Calu3 (cell line): ENCODE data around the gene SLC39A5. TPM values are rescaled to one million over a fixed set of nuclear protein-coding genes. Genes with fewer than 3 reads are reported as not detected.

Experiments used
- BruUV-seq: library from RNA; stranded (reverse); fragments of 400-500 nt; replicated peaks from 2 replicates; lab custom pipeline; 2021; lab: Mats Ljungman, UMichigan
- CTCF ChIA-PET: fragments of 300-600 bp; sonication (Branson Sonifier 250); formaldehyde crosslinking; loops from one replicate; lab custom pipeline; 2022; ENCODE audit warnings: antibody characterized with exemption; lab: Charles Lee
- DNase-seq: peaks from one replicate; pipeline ENCODE4 v3.0.0; 2022
- H3K27ac Mint-ChIP-seq: one replicate; pipeline ENCODE4 v1.8.0; 2022; ENCODE audit warnings: mixed read lengths; ENCODE audit not compliant: unreplicated experiment
- H3K27me3 Mint-ChIP-seq: one replicate; pipeline ENCODE4 v1.8.0; 2022; ENCODE audit warnings: mixed read lengths; ENCODE audit not compliant: unreplicated experiment
- H3K36me3 Mint-ChIP-seq: one replicate; pipeline ENCODE4 v1.8.0; 2022; ENCODE audit warnings: mild to moderate bottlenecking, moderate library complexity, mixed read lengths; ENCODE audit not compliant: insufficient read depth, unreplicated experiment
- H3K4me1 Mint-ChIP-seq: one replicate; pipeline ENCODE4 v1.8.0; 2022; ENCODE audit warnings: mild to moderate bottlenecking, low read depth, mixed read lengths; ENCODE audit not compliant: unreplicated experiment
- H3K4me3 Mint-ChIP-seq: one replicate; pipeline ENCODE4 v1.8.0; 2022; ENCODE audit warnings: mild to moderate bottlenecking, low read depth, moderate library complexity, mixed read lengths; ENCODE audit not compliant: unreplicated experiment
- H3K9me3 Mint-ChIP-seq: one replicate; pipeline ENCODE4 v1.8.0; 2022; ENCODE audit warnings: low read depth, mixed read lengths; ENCODE audit not compliant: unreplicated experiment
- intact Hi-C: fragments of 100-400 bp; cut with micrococcal nuclease; formaldehyde crosslinking; loops from one replicate; pipeline ENCODE4 v1.10.0; 2022; ENCODE audit not compliant: unreplicated experiment
- total RNA-seq: library from RNA; stranded (reverse); gene quantifications from 2 replicates; pipeline ENCODE4 v1.2.3, GENCODE V29; 2022
- TF ChIP-seq, protein P1 (sequence below): fragments of 200-600 bp; IDR thresholded peaks from one replicate; pipeline ENCODE4 v1.8.0; 2022; ENCODE audit warnings: antibody characterized with exemption; ENCODE audit not compliant: unreplicated experiment

SLC39A5 gene
- total RNA-seq, 1 experiment from 2014 or later, result not detected

DNA sequence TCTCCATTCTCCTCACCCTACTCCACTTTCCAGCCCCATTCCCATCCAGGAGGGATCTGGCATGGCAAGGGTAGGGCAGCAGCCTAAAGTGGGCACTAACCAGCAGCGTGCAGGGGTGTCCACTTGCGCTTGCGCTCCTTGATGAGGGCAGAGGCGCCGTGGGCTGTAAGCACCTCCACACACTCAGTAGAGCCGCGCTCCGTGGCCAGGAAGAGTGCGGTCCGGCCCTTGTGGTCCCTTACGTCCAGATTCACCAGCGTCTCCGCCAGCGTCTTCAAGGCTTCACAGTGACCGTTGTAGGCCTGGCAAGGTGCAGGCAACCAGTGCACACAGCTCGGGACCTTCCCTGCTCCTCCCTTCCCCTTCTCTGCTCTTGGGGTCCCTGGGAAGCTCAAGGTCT, 18.1 kb downstream of the SLC39A5 start:
- TF ChIP-seq, protein P1, sequence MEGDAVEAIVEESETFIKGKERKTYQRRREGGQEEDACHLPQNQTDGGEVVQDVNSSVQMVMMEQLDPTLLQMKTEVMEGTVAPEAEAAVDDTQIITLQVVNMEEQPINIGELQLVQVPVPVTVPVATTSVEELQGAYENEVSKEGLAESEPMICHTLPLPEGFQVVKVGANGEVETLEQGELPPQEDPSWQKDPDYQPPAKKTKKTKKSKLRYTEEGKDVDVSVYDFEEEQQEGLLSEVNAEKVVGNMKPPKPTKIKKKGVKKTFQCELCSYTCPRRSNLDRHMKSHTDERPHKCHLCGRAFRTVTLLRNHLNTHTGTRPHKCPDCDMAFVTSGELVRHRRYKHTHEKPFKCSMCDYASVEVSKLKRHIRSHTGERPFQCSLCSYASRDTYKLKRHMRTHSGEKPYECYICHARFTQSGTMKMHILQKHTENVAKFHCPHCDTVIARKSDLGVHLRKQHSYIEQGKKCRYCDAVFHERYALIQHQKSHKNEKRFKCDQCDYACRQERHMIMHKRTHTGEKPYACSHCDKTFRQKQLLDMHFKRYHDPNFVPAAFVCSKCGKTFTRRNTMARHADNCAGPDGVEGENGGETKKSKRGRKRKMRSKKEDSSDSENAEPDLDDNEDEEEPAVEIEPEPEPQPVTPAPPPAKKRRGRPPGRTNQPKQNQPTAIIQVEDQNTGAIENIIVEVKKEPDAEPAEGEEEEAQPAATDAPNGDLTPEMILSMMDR, result no peak
- CTCF ChIA-PET, result interaction anchor here (1.0 kb wide), 1 partner anchor 26 kb away, joined by 3 read pairs; the partner anchor contains the start of gene RNF41
- no peaks in the 10 kb centered on the region for H3K4me1 Mint-ChIP-seq
- H3K9me3 Mint-ChIP-seq, result no peaks in the 10 kb centered on the region
- H3K36me3 Mint-ChIP-seq, result peaks cover 30% of the 10 kb centered on the region
- DNase-seq, result no peak
- no peak overlapping the region for H3K4me3 Mint-ChIP-seq
- no peaks in the 10 kb centered on the region for H3K27me3 Mint-ChIP-seq
- no TSS peak for BruUV-seq
- no peak overlapping the region for H3K27ac Mint-ChIP-seq
- intact Hi-C loops, result no loop called here

DNA sequence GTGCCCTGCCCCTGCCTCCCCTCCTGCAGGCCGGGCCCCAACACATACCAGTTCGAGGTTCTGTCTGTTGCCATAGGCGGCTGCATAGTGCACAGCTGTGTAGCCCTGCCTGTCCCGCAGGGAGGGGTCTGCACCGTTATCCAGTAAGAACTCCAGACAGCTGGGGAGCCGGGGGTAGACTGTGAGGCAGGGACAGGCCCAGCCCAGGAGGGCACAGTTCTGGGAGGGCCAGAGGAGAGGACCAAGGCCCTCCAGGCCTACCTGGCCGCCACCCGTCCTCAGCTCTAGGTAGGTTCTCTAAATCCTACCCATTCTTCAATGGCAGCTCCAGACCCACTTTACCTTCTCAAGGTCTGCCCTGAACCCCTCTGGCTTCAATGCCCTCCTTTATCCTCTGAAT, 18.9 kb downstream of the SLC39A5 start:
- TF ChIP-seq, protein P1, result no peak
- no peaks in the 10 kb centered on the region for H3K9me3 Mint-ChIP-seq
- peaks cover 38% of the 10 kb centered on the region for H3K36me3 Mint-ChIP-seq
- no TSS peak for BruUV-seq
- no peak overlapping the region for H3K4me3 Mint-ChIP-seq
- H3K27ac Mint-ChIP-seq, result no peak overlapping the region
- no peaks in the 10 kb centered on the region for H3K27me3 Mint-ChIP-seq
- CTCF ChIA-PET, result interaction anchor here (1.0 kb wide), 1 partner anchor 9 kb away, joined by 4 read pairs; the partner anchor contains the start of gene ANKRD52
- no peaks in the 10 kb centered on the region for H3K4me1 Mint-ChIP-seq
- no peak for DNase-seq
- intact Hi-C loops, result no loop called here

DNA sequence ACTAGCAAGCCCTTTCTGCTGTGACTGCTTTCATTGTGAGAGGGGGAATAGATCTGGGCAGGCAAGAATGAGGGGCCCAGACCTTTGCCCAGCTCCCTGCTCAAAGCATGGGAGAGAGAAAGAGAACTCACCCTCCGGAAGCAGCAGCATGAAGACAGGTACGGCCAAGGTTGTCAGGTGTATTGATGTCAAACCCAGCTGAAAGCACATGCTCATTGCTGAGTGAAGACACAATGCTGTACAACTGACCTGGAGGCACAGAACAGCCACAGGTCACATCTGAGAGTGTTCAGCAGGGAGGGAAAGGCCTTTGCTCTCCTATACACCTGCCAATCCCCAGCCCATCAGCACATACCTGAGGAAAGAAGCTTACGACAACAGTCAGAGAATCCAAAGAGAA, 22.8 kb downstream of the SLC39A5 start:
- Mint-ChIP-seq H3K4me3 (no peak overlapping the region), H3K36me3 (peaks cover 50% of the 10 kb centered on the region), H3K27ac (no peak overlapping the region), H3K27me3 (no peaks in the 10 kb centered on the region), H3K4me1 (no peaks in the 10 kb centered on the region), H3K9me3 (no peaks in the 10 kb centered on the region)
- CTCF ChIA-PET, result interaction anchor here (0.5 to 1.2 kb wide), 2 partner anchors 14 to 63 kb away, joined by 3 read pairs; partner anchors contain the start of gene COQ10A
- no peak for DNase-seq
- TF ChIP-seq, protein P1, result no peak
- BruUV-seq, result no TSS peak
- intact Hi-C loops, result no loop called here

DNA sequence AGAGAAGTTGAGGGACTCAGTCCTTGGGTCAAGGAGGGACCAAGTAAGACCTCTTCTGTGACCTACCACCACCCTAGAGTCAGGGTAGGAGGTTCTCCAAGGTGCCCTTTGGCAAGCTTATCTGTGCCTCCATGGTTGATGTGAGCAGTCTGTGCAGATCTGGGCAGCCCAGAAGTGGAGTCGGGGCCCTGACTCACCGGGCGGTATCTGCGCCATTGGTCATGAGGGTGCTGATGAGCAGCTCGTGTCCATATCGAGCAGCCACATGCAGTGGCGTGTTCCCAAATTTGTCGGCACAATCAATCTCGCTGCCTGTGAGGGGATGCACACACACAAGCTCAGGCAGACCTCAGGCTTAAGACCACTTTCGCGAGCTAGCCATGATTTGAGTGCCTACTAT, 23.2 kb downstream of the SLC39A5 start:
- Mint-ChIP-seq H3K27ac (no peak overlapping the region), H3K4me3 (no peak overlapping the region), H3K36me3 (peaks cover 54% of the 10 kb centered on the region), H3K9me3 (no peaks in the 10 kb centered on the region), H3K4me1 (no peaks in the 10 kb centered on the region), H3K27me3 (no peaks in the 10 kb centered on the region)
- TF ChIP-seq, protein P1, result no peak
- CTCF ChIA-PET, result no interaction called here
- no TSS peak for BruUV-seq
- intact Hi-C loops, result no loop called here
- DNase-seq, result no peak
